ENCODE measurements around the gene BMF.
"Not testable (repeated sequence)": the region's sequence is repeated elsewhere in the genome, so short reads cannot be mapped to it uniquely, and the experiment has no call there.

BMF gene

DNA sequence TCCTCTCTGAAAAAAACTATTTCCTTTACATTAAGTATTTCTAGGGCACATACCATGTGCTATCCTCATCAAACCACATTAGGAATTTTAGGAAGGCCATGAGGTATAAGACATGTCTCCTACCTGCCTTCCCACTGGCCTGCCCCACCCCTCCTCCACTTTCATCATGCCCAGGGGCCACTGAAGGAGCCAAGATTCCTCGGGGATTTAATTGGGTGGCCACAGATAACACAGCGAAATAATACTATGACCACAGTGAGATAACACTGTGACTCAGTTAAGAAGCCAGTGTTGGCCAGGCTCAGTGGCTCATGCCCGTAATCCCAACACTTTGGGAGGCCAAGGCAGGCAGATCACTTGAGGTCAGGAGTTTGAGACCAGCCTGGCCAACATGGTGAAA lies 9.8 kb upstream of the BMF start:
- H3K36me3 Mint-ChIP-seq, result no peaks in the 10 kb centered on the region
- no peak overlapping the region for H3K27ac Mint-ChIP-seq
- no peaks in the 10 kb centered on the region for H3K9me3 Mint-ChIP-seq
- H3K27me3 Mint-ChIP-seq, result peaks cover 43% of the 10 kb centered on the region
- peaks cover 26% of the 10 kb centered on the region for H3K4me1 Mint-ChIP-seq
- no peak overlapping the region for H3K4me3 Mint-ChIP-seq
- CTCF ChIA-PET, result interaction anchor here (1.6 kb wide), 1 partner anchor 12 kb away, joined by 4 read pairs; no protein-coding TSS in a partner anchor
- DNase-seq, result no peak

DNA sequence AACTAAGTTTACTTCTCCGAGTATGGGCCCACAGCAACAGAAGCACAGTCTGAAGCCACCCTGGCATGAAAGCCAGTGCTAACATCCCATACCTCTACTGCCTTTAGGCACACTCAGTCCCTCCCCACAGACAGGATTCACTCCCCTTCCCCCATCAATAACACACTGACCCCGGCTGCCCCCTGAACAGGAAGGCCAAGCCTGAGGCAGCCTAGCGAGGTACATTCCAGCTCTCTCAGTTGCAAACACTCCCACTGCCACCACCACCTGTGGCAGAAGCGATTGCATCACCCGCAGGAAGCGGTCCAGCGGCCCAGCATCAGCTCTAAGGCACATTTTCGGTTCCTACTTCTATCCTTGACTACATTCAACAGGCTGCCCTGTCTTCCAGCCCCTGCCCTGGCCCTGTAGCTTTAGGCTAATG lies 7.0 kb upstream of the BMF start:
- peaks cover 28% of the 10 kb centered on the region for H3K4me1 Mint-ChIP-seq
- H3K4me3 Mint-ChIP-seq, result peak overlapping the region; percentile 3
- H3K9me3 Mint-ChIP-seq, result no peaks in the 10 kb centered on the region
- peak; percentile 78 for DNase-seq
- H3K27ac Mint-ChIP-seq, result peak overlapping the region; percentile 90
- CTCF ChIA-PET, result interaction anchor here (1.2 to 3.9 kb wide), 2 partner anchors 11 to 70 kb away, joined by 4 to 35 read pairs; no protein-coding TSS in a partner anchor
- no peaks in the 10 kb centered on the region for H3K36me3 Mint-ChIP-seq
- H3K27me3 Mint-ChIP-seq, result peaks cover 43% of the 10 kb centered on the region

- not testable (repeated sequence) for H3K36me3 Mint-ChIP-seq, H3K27ac Mint-ChIP-seq, H3K4me3 Mint-ChIP-seq, H3K9me3 Mint-ChIP-seq
- DNase-seq, result peak; percentile 3
- H3K4me1 Mint-ChIP-seq, result peaks cover 28% of the 10 kb centered on the region
- peaks cover 41% of the 10 kb centered on the region for H3K27me3 Mint-ChIP-seq
- CTCF ChIA-PET, result interaction anchor here (1.2 to 3.9 kb wide), 2 partner anchors 10 to 70 kb away, joined by 4 to 35 read pairs; no protein-coding TSS in a partner anchor
Observed at GRCh38 chr15:40115106-40115505, 6.4 kb upstream of the BMF start.

DNA sequence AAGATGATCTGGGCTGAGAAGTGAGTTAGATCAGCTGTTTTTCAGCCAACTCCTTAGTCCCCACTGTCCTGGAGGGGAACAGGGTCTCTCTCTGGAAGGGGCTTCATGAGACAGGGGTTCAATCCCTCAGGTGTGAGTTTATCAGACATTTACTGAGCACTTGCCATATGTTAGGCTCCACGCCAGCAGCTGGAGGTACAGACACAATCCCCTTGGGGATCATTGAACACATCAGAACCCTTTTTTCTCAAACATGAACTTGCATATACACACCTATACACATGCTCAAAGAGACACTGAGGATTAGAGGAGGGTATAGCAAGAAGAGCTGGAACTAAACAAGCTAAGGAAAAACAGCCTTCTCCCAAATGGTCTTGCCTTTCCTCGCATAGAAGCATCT lies 5.5 kb upstream of the BMF start:
- CTCF ChIA-PET, result interaction anchor here (1.0 to 3.9 kb wide), 5 partner anchors 9 to 49 kb away, joined by 3 to 35 read pairs (median 4); partner anchors contain the start of gene BUB1B
- no peaks in the 10 kb centered on the region for H3K36me3 Mint-ChIP-seq
- H3K9me3 Mint-ChIP-seq, result no peaks in the 10 kb centered on the region
- no peak overlapping the region for H3K27ac Mint-ChIP-seq
- peaks cover 45% of the 10 kb centered on the region for H3K27me3 Mint-ChIP-seq
- H3K4me1 Mint-ChIP-seq, result peaks cover 32% of the 10 kb centered on the region
- peak; percentile 12 for DNase-seq
- H3K4me3 Mint-ChIP-seq, result no peak overlapping the region

GRCh38 chr15:40112789-40113188 lies 4.1 kb upstream of the BMF start:
- CTCF ChIA-PET, result interaction anchor here (1.1 to 2.6 kb wide), 4 partner anchors 9 to 161 kb away, joined by 3 to 18 read pairs (median 6); no protein-coding TSS in a partner anchor
- Mint-ChIP-seq H3K27ac (no peak overlapping the region), H3K4me3 (no peak overlapping the region), H3K9me3 (no peaks in the 10 kb centered on the region), H3K27me3 (peaks cover 50% of the 10 kb centered on the region), H3K4me1 (peaks cover 38% of the 10 kb centered on the region), H3K36me3 (no peaks in the 10 kb centered on the region)
- DNase-seq, result no peak

DNA sequence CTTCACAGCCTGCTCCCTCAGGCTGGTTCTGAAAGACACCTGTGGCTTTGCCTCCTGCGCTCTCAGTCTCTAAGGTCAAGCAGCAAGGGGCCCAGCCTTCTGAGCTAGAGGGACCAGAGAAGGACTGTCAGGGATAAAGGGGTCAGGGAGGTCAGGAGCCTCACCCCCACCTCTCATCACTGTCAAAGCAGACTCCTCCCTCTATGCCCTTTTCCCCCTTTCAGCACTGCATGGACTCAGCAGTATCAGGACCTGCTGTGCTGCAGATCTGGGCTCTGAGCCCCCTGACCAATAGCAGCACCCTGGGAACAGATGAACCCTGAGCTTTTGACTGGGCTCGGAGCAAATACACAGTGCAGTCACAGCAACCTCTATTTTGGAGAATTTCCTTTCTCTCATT lies 3.2 kb upstream of the BMF start:
- CTCF ChIA-PET, result interaction anchor here (1.4 to 2.6 kb wide), 2 partner anchors 8 to 162 kb away, joined by 3 to 18 read pairs; no protein-coding TSS in a partner anchor
- no peak overlapping the region for H3K27ac Mint-ChIP-seq
- H3K27me3 Mint-ChIP-seq, result peaks cover 59% of the 10 kb centered on the region
- no peak overlapping the region for H3K4me3 Mint-ChIP-seq
- H3K4me1 Mint-ChIP-seq, result peaks cover 44% of the 10 kb centered on the region
- no peaks in the 10 kb centered on the region for H3K9me3 Mint-ChIP-seq
- H3K36me3 Mint-ChIP-seq, result peaks cover under 1% of the 10 kb centered on the region
- no peak for DNase-seq

DNA sequence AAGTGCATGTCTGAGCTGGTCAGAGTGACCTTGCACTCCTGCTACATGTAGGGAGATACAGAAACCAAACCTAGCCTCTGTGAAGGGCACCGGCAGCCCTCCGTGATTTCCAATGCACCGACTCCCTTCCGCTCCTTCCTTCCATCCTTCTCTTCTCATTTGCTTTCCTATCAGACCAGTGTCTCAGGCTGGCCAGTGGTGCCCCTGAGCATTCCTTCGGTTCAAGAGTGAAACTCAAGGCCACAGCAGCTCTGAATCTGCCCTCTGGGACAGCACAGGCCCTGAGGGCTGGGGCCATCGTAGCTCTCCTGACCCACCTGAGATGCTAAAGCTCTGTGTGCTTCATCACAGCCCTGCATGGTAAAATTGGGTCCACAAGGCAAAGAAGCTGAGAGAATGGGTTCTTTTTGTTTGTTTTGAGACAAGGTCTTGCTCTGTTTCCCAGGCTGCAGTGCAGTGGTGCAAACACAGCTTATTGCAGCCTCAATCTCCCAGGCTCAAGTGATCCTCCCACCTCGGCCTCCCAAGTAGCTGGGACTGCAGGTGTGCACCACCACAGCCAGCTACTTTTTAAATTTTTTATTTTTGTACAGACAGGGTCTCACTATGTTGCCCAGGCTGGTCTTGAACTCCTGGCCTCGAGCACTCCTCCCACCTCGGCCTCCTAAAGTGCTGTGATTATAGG lies 2.3 kb upstream of the BMF start:
- Mint-ChIP-seq H3K36me3 (peaks cover 2% of the 10 kb centered on the region), H3K27me3 (peaks cover 63% of the 10 kb centered on the region), H3K4me3 (peak overlapping the region; percentile 20), H3K27ac (no peak overlapping the region), H3K9me3 (no peaks in the 10 kb centered on the region), H3K4me1 (peaks cover 45% of the 10 kb centered on the region)
- CTCF ChIA-PET, result interaction anchor here (1.1 to 2.6 kb wide), 4 partner anchors 7 to 163 kb away, joined by 3 to 18 read pairs (median 3); no protein-coding TSS in a partner anchor
- DNase-seq, result no peak

GRCh38 chr15:40108061-40108854 lies 421 bp downstream of the BMF start:
- Mint-ChIP-seq H3K36me3 (peaks cover 14% of the 10 kb centered on the region), H3K9me3 (no peaks in the 10 kb centered on the region), H3K27me3 (peaks cover 57% of the 10 kb centered on the region), H3K4me3 (peak overlapping the region; percentile 90), H3K27ac (peak overlapping the region; percentile 84), H3K4me1 (peaks cover 53% of the 10 kb centered on the region)
- peak; percentile 33 for DNase-seq
- CTCF ChIA-PET, result interaction anchor here (1.1 to 8.9 kb wide), 9 partner anchors 18 to 229 kb away, joined by 3 to 255 read pairs (median 4); partner anchors contain the start of genes BUB1B and SRP14

- Mint-ChIP-seq H3K9me3 (no peaks in the 10 kb centered on the region), H3K4me1 (peaks cover 66% of the 10 kb centered on the region), H3K36me3 (peaks cover 25% of the 10 kb centered on the region), H3K27me3 (peaks cover 40% of the 10 kb centered on the region), H3K4me3 (peak overlapping the region; percentile 90), H3K27ac (peak overlapping the region; percentile 26)
- CTCF ChIA-PET, result interaction anchor here (0.7 to 8.9 kb wide), 17 partner anchors 9 to 216 kb away, joined by 3 to 255 read pairs (median 9); partner anchors contain the start of genes BUB1B and SRP14
- DNase-seq, result peak; percentile 33
Observed at GRCh38 chr15:40106203-40107161, 2.2 kb downstream of the BMF start.

GRCh38 chr15:40105517-40106202 lies 3.0 kb downstream of the BMF start:
- CTCF ChIA-PET, result interaction anchor here (0.9 to 8.9 kb wide), 24 partner anchors 7 to 173 kb away, joined by 3 to 255 read pairs (median 10); partner anchors contain the start of genes BUB1B and SRP14
- H3K9me3 Mint-ChIP-seq, result no peaks in the 10 kb centered on the region
- H3K36me3 Mint-ChIP-seq, result peaks cover 33% of the 10 kb centered on the region
- no peak for DNase-seq
- peaks cover 33% of the 10 kb centered on the region for H3K27me3 Mint-ChIP-seq
- no peak overlapping the region for H3K4me3 Mint-ChIP-seq
- H3K4me1 Mint-ChIP-seq, result peaks cover 72% of the 10 kb centered on the region
- peak overlapping the region; percentile 25 for H3K27ac Mint-ChIP-seq

DNA sequence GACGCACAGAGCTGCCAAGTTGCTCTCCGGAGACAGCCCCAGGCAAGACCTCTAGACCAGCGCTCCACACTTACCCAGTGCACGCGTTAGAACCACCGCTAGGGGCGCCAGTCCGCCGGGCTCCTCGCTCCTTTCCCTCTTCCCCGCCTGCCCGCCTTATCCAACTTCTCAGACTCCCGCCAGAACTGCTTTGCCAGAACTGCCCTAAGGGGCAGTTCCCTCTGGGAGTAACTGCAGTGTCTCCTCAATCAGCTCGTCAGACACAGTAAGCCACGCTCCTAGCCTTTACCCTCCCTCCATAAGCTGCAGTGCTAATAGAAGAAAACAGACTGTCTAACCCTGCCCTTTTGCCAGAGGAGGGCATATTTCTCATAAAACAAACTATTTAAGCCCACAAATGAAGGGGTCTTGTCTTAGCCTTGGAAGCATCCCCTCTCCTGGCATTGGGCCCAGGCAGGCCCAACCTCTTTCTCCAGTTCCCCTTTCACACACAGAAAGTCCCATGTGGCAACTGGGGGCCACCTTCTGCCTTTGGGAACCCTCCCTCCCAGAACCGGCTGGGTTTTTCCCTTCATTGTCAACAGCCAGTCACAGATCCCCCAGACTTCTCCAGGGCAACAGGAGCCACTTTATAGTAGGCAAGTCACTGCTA lies 3.7 kb downstream of the BMF start:
- Mint-ChIP-seq H3K36me3 (peaks cover 33% of the 10 kb centered on the region), H3K27ac (no peak overlapping the region), H3K27me3 (peaks cover 30% of the 10 kb centered on the region), H3K4me3 (peak overlapping the region; percentile 30), H3K4me1 (peaks cover 79% of the 10 kb centered on the region), H3K9me3 (no peaks in the 10 kb centered on the region)
- CTCF ChIA-PET, result interaction anchor here (0.7 to 8.9 kb wide), 25 partner anchors 8 to 174 kb away, joined by 3 to 255 read pairs (median 6); partner anchors contain the start of genes BUB1B and SRP14
- peak; percentile 83 for DNase-seq

DNA sequence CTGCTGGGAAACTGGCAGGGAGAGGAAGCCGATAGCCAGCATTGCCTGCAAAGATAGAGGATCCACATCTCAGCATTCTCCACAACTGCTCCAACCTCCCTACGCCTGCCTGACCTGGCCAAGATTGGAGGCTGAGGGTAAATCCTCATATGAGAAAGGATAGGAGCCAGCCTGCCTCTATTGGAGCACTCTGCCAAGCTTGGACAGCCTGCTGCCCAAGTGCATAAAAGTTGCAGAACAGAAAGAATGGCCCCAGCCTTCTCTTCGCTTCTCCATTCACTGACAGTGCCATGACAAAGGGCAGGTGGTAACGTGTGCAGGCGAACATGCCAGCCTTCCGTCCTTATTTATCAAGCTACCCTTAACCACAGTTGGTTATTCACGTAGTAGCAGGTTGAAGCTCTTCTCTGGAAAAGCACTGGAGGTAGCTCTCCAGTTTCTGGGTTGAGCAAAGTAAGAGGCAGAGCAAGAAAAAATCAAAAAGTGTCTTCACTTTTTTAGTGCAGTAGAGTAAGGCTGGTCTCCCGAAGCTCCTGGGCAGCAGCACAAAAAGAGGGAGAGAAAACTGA lies 4.3 kb downstream of the BMF start:
- Mint-ChIP-seq H3K27ac (no peak overlapping the region), H3K27me3 (peaks cover 29% of the 10 kb centered on the region)

More for the DNA sequence above, 4.3 kb downstream of the BMF start:
- Mint-ChIP-seq H3K36me3 (peaks cover 33% of the 10 kb centered on the region), H3K9me3 (no peaks in the 10 kb centered on the region), H3K4me3 (no peak overlapping the region), H3K4me1 (peaks cover 83% of the 10 kb centered on the region)
- no peak for DNase-seq
- CTCF ChIA-PET, result interaction anchor here (0.7 to 8.9 kb wide), 24 partner anchors 8 to 175 kb away, joined by 3 to 255 read pairs (median 8); partner anchors contain the start of genes BUB1B and SRP14
